ENCODE measurements around the gene SPINK8.
"Not testable (repeated sequence)": the region's sequence is repeated elsewhere in the genome, so short reads cannot be mapped to it uniquely, and the experiment has no call there.

Gene SPINK8

GRCh38 chr3:48333346-48334245, at the start of gene SPINK8:
Gene SPINK8, minus strand, starts transcription at chr3:48333661. Its CDS starts 5,320 bp downstream, at chr3:48328341.
- DNase-seq (ENCODE audit: low read depth in 4 of 4, low spot score in 1 of 4) = not testable (repeated sequence)

- DNase-seq (ENCODE audit: low read depth in 4 of 4, low spot score in 1 of 4) = no peak
Observed at GRCh38 chr3:48372862-48373435, 39.5 kb upstream of the SPINK8 start.

- DNase-seq (ENCODE audit: low read depth in 4 of 4, low spot score in 1 of 4) = no peak
Observed at GRCh38 chr3:48372377-48372770, 38.9 kb upstream of the SPINK8 start.

GRCh38 chr3:48371651-48372376, 38.4 kb upstream of the SPINK8 start, which contains the start of gene FBXW12:
Gene FBXW12, plus strand, starts transcription at chr3:48372219. Its CDS starts 549 bp downstream, at chr3:48372768.
- no peak for DNase-seq (ENCODE audit: low read depth in 4 of 4, low spot score in 1 of 4)

GRCh38 chr3:48370333-48370713, 36.9 kb upstream of the SPINK8 start:
- DNase-seq (ENCODE audit: low read depth in 4 of 4, low spot score in 1 of 4) = no peak

- no peak for DNase-seq (ENCODE audit: low read depth in 4 of 4, low spot score in 1 of 4)
Observed at GRCh38 chr3:48369693-48370332, 36.4 kb upstream of the SPINK8 start.

GRCh38 chr3:48367201-48367600, 33.7 kb upstream of the SPINK8 start:
- DNase-seq (ENCODE audit: low read depth in 4 of 4, low spot score in 1 of 4) = no peak

GRCh38 chr3:48364840-48365239, 31.4 kb upstream of the SPINK8 start:
- DNase-seq (ENCODE audit: low read depth in 4 of 4, low spot score in 1 of 4) = no peak

- DNase-seq (ENCODE audit: low read depth in 4 of 4, low spot score in 1 of 4) = no peak
Observed at GRCh38 chr3:48361928-48362327, 28.5 kb upstream of the SPINK8 start.

- no peak for DNase-seq (ENCODE audit: low read depth in 4 of 4, low spot score in 1 of 4)
Observed at GRCh38 chr3:48356419-48356818, 23.0 kb upstream of the SPINK8 start.

- DNase-seq (ENCODE audit: low read depth in 4 of 4, low spot score in 1 of 4) = no peak
Observed at GRCh38 chr3:48353987-48354386, 20.5 kb upstream of the SPINK8 start.

GRCh38 chr3:48352546-48352945, 19.1 kb upstream of the SPINK8 start:
- no peak for DNase-seq (ENCODE audit: low read depth in 4 of 4, low spot score in 1 of 4)

GRCh38 chr3:48347500-48347899, 14.0 kb upstream of the SPINK8 start:
- no peak for DNase-seq (ENCODE audit: low read depth in 4 of 4, low spot score in 1 of 4)

GRCh38 chr3:48345946-48346572, 12.6 kb upstream of the SPINK8 start:
- DNase-seq (ENCODE audit: low read depth in 4 of 4, low spot score in 1 of 4) = no peak

- no peak for DNase-seq (ENCODE audit: low read depth in 4 of 4, low spot score in 1 of 4)
Observed at GRCh38 chr3:48344867-48345507, 11.5 kb upstream of the SPINK8 start.

- no peak for DNase-seq (ENCODE audit: low read depth in 4 of 4, low spot score in 1 of 4)
Observed at GRCh38 chr3:48343432-48343831, 10.0 kb upstream of the SPINK8 start.

GRCh38 chr3:48338635-48339034, 5.2 kb upstream of the SPINK8 start:
- DNase-seq (ENCODE audit: low read depth in 4 of 4, low spot score in 1 of 4) = no peak

GRCh38 chr3:48337536-48337935, 4.1 kb upstream of the SPINK8 start:
- DNase-seq (ENCODE audit: low read depth in 4 of 4, low spot score in 1 of 4) = not testable (repeated sequence)

- not testable (repeated sequence) for DNase-seq (ENCODE audit: low read depth in 4 of 4, low spot score in 1 of 4)
Observed at GRCh38 chr3:48335286-48335685, 1.8 kb upstream of the SPINK8 start.

GRCh38 chr3:48334605-48335004, 1.1 kb upstream of the SPINK8 start:
- no peak for DNase-seq (ENCODE audit: low read depth in 4 of 4, low spot score in 1 of 4)
